ENCODE results near the gene IFNK. TPM values are rescaled to one million over a fixed set of nuclear protein-coding genes. Genes with fewer than 3 reads are reported as not detected.

Gene IFNK
- polyA plus RNA-seq, 1 of the 3 experiments (the other 2 are of a cell fraction) = not detected

GRCh38 chr9:27510780-27511179 is 13.3 kb upstream of the IFNK start (continued):
- TF ChIP-seq RXRA (IDR thresholded peaks at IDR 0.05; ENCODE audit: borderline replicate concordance, low read depth) = no peak

GRCh38 chr9:27511771-27512170 is 12.3 kb upstream of the IFNK start:
- WGBS (ENCODE audit: low lambda C conversion rate) = 97% methylated on average over 2 of the region's 2 CpGs
- CTCF ChIA-PET = no interaction called here
- DNase-seq = no peak
- Histone ChIP-seq H3K79me2 (ENCODE audit: insufficient read depth) (no peaks in the 10 kb centered on the region), H3F3A (replicated peaks; ENCODE audit: insufficient read depth) (no peaks in the 10 kb centered on the region), H3K4me2 (no peak overlapping the region), H3K4me3 (ENCODE audit: low read depth in 2 of 2, low read length in 1 of 2) (no peak overlapping the region), H4K20me1 (ENCODE audit: insufficient read depth) (no peaks in the 10 kb centered on the region), H3K9me2 (no peaks in the 10 kb centered on the region), H3K4me1 (ENCODE audit: control insufficient read depth in 1 of 2, insufficient read depth in 2 of 2, low read depth in 1 of 2, low read length in 1 of 2) (no peaks in the 10 kb centered on the region; a peak in 1 of 4 replicates), H3K27me3 (ENCODE audit: insufficient read depth) (no peaks in the 10 kb centered on the region), H3K36me3 (replicated peaks in 1 of 2; ENCODE audit: control insufficient read depth in 1 of 2, insufficient read depth in 2 of 2, low read length in 1 of 2) (no peaks in the 10 kb centered on the region), H2AFZ (ENCODE audit: low read depth) (no peak overlapping the region), H3K27ac (ENCODE audit: low read depth in 2 of 2, low read length in 1 of 2) (no peak overlapping the region), H3K9ac (no peak overlapping the region), H3K9me3 (no peaks in the 10 kb centered on the region)
- no peak for TF ChIP-seq GABPA (IDR thresholded peaks at IDR 0.05; ENCODE audit: low read depth)
- POLR2A ChIA-PET = no interaction called here

- H3K4me3 ChIP-seq (ENCODE audit: low read depth in 2 of 2, low read length in 1 of 2) = no peak overlapping the region
- DNase-seq = no peak
- H3K9me2 ChIP-seq = no peaks in the 10 kb centered on the region
- no peak overlapping the region for H3K27ac ChIP-seq (ENCODE audit: low read depth in 2 of 2, low read length in 1 of 2)
- no peaks in the 10 kb centered on the region; a peak in 1 of 4 replicates for H3K4me1 ChIP-seq (ENCODE audit: control insufficient read depth in 1 of 2, insufficient read depth in 2 of 2, low read depth in 1 of 2, low read length in 1 of 2)
- TF ChIP-seq POLR2AphosphoS5 (IDR thresholded peaks at IDR 0.05; ENCODE audit: low read depth, low read length) = no peak
- no peak for TF ChIP-seq IRF3 (IDR thresholded peaks at IDR 0.05; ENCODE audit: low read depth, low read length)
- TF ChIP-seq MAX (IDR thresholded peaks at IDR 0.05; ENCODE audit: low read depth) = no peak
- no peak for TF ChIP-seq TCF12 (IDR thresholded peaks at IDR 0.05)
- no peak for TF ChIP-seq CHD2 (IDR thresholded peaks at IDR 0.05; ENCODE audit: low read length, partially characterized antibody)
- TF ChIP-seq USF2 (IDR thresholded peaks at IDR 0.05; ENCODE audit: borderline replicate concordance, low read depth, low read length) = no peak
- TF ChIP-seq EP300 (IDR thresholded peaks at IDR 0.05; ENCODE audit: borderline replicate concordance in 1 of 2, low read depth in 1 of 2, low read length in 1 of 2) = no peak
- no peak for TF ChIP-seq TEAD4 (IDR thresholded peaks at IDR 0.05; ENCODE audit: borderline replicate concordance, insufficient read depth)
- TF ChIP-seq MXI1 (IDR thresholded peaks at IDR 0.05; ENCODE audit: low read depth, low read length) = no peak
- TF ChIP-seq REST (IDR thresholded peaks at IDR 0.05; ENCODE audit: low read depth, low read length) = no peak
- no peak for TF ChIP-seq ZBTB33 (IDR thresholded peaks at IDR 0.05; ENCODE audit: borderline replicate concordance, low read depth)
- TF ChIP-seq FOXM1 (IDR thresholded peaks at IDR 0.05; ENCODE audit: low read depth) = no peak
- no peaks in the 10 kb centered on the region for H3K79me2 ChIP-seq (ENCODE audit: insufficient read depth)
- no peaks in the 10 kb centered on the region for H3K9me3 ChIP-seq
- no peak overlapping the region for H3K4me2 ChIP-seq
- H2AFZ ChIP-seq (ENCODE audit: low read depth) = no peak overlapping the region
- ChIA-PET POLR2A (no interaction called here), CTCF (interaction anchor here (3.1 kb wide), 1 partner anchor 15 kb away, joined by 13 read pairs; the partner anchor contains the start of gene MOB3B)
- H3F3A ChIP-seq (replicated peaks; ENCODE audit: insufficient read depth) = peaks cover 2% of the 10 kb centered on the region
- H3K9ac ChIP-seq = no peak overlapping the region
- no peaks in the 10 kb centered on the region for H3K36me3 ChIP-seq (replicated peaks in 1 of 2; ENCODE audit: control insufficient read depth in 1 of 2, insufficient read depth in 2 of 2, low read length in 1 of 2)
- no peaks in the 10 kb centered on the region for H4K20me1 ChIP-seq (ENCODE audit: insufficient read depth)
- H3K27me3 ChIP-seq (ENCODE audit: insufficient read depth) = no peaks in the 10 kb centered on the region
- 100% methylated on average over 2 of the region's 2 CpGs for WGBS (ENCODE audit: low lambda C conversion rate)
Measured at GRCh38 chr9:27514551-27514950, 9.5 kb upstream of the IFNK start.
